Measurements from ENCODE around the gene BSDC1.

- TF ChIP-seq POLR2A (IDR thresholded peaks at IDR 0.05) = no peak
- TF ChIP-seq CTCF (IDR thresholded peaks at IDR 0.05) = no peak
- TF ChIP-seq EP300 (IDR thresholded peaks at IDR 0.05) = no peak
Measured at GRCh38 chr1:32339363-32339978, 54.8 kb downstream of the BSDC1 start.

Data from ovary (tissue), 3 donors.